WTC11 (cell line): Measurements from ENCODE around the gene ZNF266. TPM values are rescaled to one million over a fixed set of nuclear protein-coding genes. Genes with fewer than 3 reads are reported as not detected.

Source experiments
- ATAC-seq: fragments of 200-7000 bp; cut with Tn5 transposase; 2 replicates; pipeline ENCODE4 v1.10.0; 2021; ENCODE audit warnings: mild to moderate bottlenecking, moderate library complexity
- CTCF ChIA-PET: fragments of 300-600 bp; sonication (Branson Sonifier 250); formaldehyde crosslinking; loops from one replicate; lab custom pipeline; 2021; ENCODE audit warnings: antibody characterized with exemption; lab: Charles Lee
- POLR2A ChIA-PET: fragments of 350-600 bp; sonication (Branson Sonifier 250); formaldehyde crosslinking; loops from one replicate; lab custom pipeline; 2021; ENCODE audit warnings: antibody characterized with exemption; lab: Charles Lee
- DNase-seq: peaks from one replicate; pipeline ENCODE4 v3.0.0; 2021; ENCODE audit warnings: low spot score
- H3K27ac Mint-ChIP-seq: 2 replicates; pipeline ENCODE4 v1.8.0; 2021; ENCODE audit warnings: mixed read lengths
- H3K27me3 Mint-ChIP-seq: 2 replicates; pipeline ENCODE4 v1.8.0; 2021; ENCODE audit warnings: low read depth, mild to moderate bottlenecking, moderate library complexity, mixed read lengths
- H3K36me3 Mint-ChIP-seq: 2 replicates; pipeline ENCODE4 v1.8.0; 2021; ENCODE audit warnings: mixed read lengths
- H3K4me1 Mint-ChIP-seq: 2 replicates; pipeline ENCODE4 v1.8.0; 2022; ENCODE audit warnings: mixed read lengths
- H3K4me3 Mint-ChIP-seq: 2 replicates; pipeline ENCODE4 v1.8.0; 2021; ENCODE audit warnings: mild to moderate bottlenecking, moderate library complexity, mixed read lengths
- H3K9me3 Mint-ChIP-seq: 2 replicates; pipeline ENCODE4 v1.8.0; 2021; ENCODE audit warnings: mixed read lengths
- ATF1 ChIP-seq: sonication (generic); formaldehyde crosslinking; IDR thresholded peaks from 2 replicates; pipeline ENCODE4 v1.8.1; 2023; ENCODE audit warnings: mild to moderate bottlenecking, moderate library complexity, missing genetic modification reagents
- CREM ChIP-seq: sonication (generic); formaldehyde crosslinking; IDR thresholded peaks from 2 replicates; pipeline ENCODE4 v1.8.1; 2022; ENCODE audit warnings: mild to moderate bottlenecking, missing genetic modification reagents, moderate library complexity
- ELF4 ChIP-seq: sonication (generic); formaldehyde crosslinking; IDR thresholded peaks from 2 replicates; pipeline ENCODE4 v1.8.1; 2022; ENCODE audit warnings: low read depth, mild to moderate bottlenecking, moderate library complexity, missing genetic modification reagents
- ESRRA ChIP-seq: sonication (generic); formaldehyde crosslinking; IDR thresholded peaks from 2 replicates; pipeline ENCODE4 v1.8.1; 2022; ENCODE audit warnings: mild to moderate bottlenecking, missing genetic modification reagents, borderline replicate concordance
- FOXJ3 ChIP-seq: sonication (generic); formaldehyde crosslinking; IDR thresholded peaks from 2 replicates; pipeline ENCODE4 v1.9.0; 2021; ENCODE audit warnings: missing genetic modification reagents, mild to moderate bottlenecking, borderline replicate concordance
- GRHL2 ChIP-seq: fragments of 250-450 bp; sonication (Bioruptor Pico); IDR thresholded peaks from 2 replicates; pipeline ENCODE4 v1.8.0; 2022; ENCODE audit warnings: mild to moderate bottlenecking, moderate library complexity; ENCODE audit not compliant: insufficient replicate concordance, severe bottlenecking
- IRF2 ChIP-seq: sonication (generic); formaldehyde crosslinking; IDR thresholded peaks from 2 replicates; pipeline ENCODE4 v1.8.0; 2022; ENCODE audit warnings: low read depth, missing genetic modification reagents, borderline replicate concordance
- JAZF1 ChIP-seq: fragments of 250-450 bp; sonication (Bioruptor Pico); IDR thresholded peaks from 2 replicates; pipeline ENCODE4 v1.9.0; 2021; ENCODE audit warnings: moderate library complexity, mild to moderate bottlenecking, inconsistent platforms
- JUN ChIP-seq: sonication (generic); formaldehyde crosslinking; IDR thresholded peaks from 2 replicates; pipeline ENCODE4 v1.8.0; 2023; ENCODE audit warnings: mild to moderate bottlenecking, missing genetic modification reagents
- NFYB ChIP-seq: sonication (generic); formaldehyde crosslinking; conservative IDR thresholded peaks from 2 replicates; pipeline ENCODE4 v1.8.0; 2022; ENCODE audit warnings: low read depth, missing genetic modification reagents
- NR3C1 ChIP-seq: sonication (generic); formaldehyde crosslinking; conservative IDR thresholded peaks from 2 replicates; pipeline ENCODE4 v1.8.1; 2023; ENCODE audit warnings: low read depth, mild to moderate bottlenecking, missing genetic modification reagents
- TEAD1 ChIP-seq: sonication (generic); formaldehyde crosslinking; IDR thresholded peaks from 2 replicates; pipeline ENCODE4 v1.8.0; 2022; ENCODE audit warnings: mild to moderate bottlenecking, missing genetic modification reagents
- ZNF416 ChIP-seq: fragments of 250-450 bp; sonication (Bioruptor Pico); IDR thresholded peaks from 2 replicates; pipeline ENCODE4 v1.9.0; 2021; ENCODE audit warnings: mild to moderate bottlenecking, inconsistent platforms
- total RNA-seq: library from RNA; stranded (reverse); gene quantifications from 3 replicates; pipeline ENCODE4 v1.2.3, GENCODE V29; 2021
- TF ChIP-seq, protein P1 (sequence below): fragments of 200-600 bp; IDR thresholded peaks from 2 replicates; pipeline ENCODE4 v1.8.0; 2022; ENCODE audit warnings: antibody characterized with exemption
- TF ChIP-seq, protein P2 (sequence below): sonication (generic); formaldehyde crosslinking; IDR thresholded peaks from 2 replicates; pipeline ENCODE4 v1.8.1; 2022; ENCODE audit warnings: low read depth, missing genetic modification reagents, borderline replicate concordance
- TF ChIP-seq, protein P3 (sequence below): fragments of 250-450 bp; sonication (Bioruptor Pico); IDR thresholded peaks from 2 replicates; pipeline ENCODE4 v2.1.2; 2022; ENCODE audit warnings: mild to moderate bottlenecking, moderate library complexity
- TF ChIP-seq, protein P4 (sequence below): sonication (generic); formaldehyde crosslinking; IDR thresholded peaks from 2 replicates; pipeline ENCODE4 v1.8.0; 2022; ENCODE audit warnings: mild to moderate bottlenecking, missing genetic modification reagents
- TF ChIP-seq, protein P5 (sequence below): sonication (generic); formaldehyde crosslinking; IDR thresholded peaks from 2 replicates; pipeline ENCODE4 v1.8.1; 2023; ENCODE audit warnings: mild to moderate bottlenecking, missing genetic modification reagents, moderate library complexity
- TF ChIP-seq, protein P6 (sequence below): sonication (generic); formaldehyde crosslinking; IDR thresholded peaks from 2 replicates; pipeline ENCODE4 v1.8.1; 2022; ENCODE audit warnings: mild to moderate bottlenecking, moderate library complexity, missing genetic modification reagents
- TF ChIP-seq, protein P7 (sequence below): sonication (generic); formaldehyde crosslinking; IDR thresholded peaks from 2 replicates; pipeline ENCODE4 v1.8.0; 2022; ENCODE audit warnings: mild to moderate bottlenecking, missing genetic modification reagents

The ZNF266 gene
- total RNA-seq, 1 experiment from 2014 or later, result 19.4 TPM

DNA sequence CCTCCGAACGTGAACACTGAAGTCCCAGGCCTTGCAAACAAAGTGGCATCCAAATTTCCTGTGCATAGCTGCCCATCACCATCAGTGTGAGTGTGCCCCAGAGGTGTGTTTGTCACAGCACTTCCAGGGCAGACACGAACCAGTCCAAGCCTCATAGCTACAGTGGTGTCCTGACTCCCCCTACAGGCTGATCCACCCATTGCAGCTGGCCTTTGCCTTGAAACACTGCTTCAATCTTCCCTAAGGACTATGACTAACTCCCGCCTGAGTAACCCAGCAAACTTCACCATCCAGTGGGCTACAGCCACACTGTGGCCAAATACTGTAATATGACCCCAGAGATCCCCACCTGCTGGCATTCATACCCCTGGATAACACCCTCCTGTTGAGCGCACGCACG, 3.9 kb downstream of the ZNF266 start:
- no peaks in the 10 kb centered on the region for H3K9me3 Mint-ChIP-seq
- TF ChIP-seq, protein P1, sequence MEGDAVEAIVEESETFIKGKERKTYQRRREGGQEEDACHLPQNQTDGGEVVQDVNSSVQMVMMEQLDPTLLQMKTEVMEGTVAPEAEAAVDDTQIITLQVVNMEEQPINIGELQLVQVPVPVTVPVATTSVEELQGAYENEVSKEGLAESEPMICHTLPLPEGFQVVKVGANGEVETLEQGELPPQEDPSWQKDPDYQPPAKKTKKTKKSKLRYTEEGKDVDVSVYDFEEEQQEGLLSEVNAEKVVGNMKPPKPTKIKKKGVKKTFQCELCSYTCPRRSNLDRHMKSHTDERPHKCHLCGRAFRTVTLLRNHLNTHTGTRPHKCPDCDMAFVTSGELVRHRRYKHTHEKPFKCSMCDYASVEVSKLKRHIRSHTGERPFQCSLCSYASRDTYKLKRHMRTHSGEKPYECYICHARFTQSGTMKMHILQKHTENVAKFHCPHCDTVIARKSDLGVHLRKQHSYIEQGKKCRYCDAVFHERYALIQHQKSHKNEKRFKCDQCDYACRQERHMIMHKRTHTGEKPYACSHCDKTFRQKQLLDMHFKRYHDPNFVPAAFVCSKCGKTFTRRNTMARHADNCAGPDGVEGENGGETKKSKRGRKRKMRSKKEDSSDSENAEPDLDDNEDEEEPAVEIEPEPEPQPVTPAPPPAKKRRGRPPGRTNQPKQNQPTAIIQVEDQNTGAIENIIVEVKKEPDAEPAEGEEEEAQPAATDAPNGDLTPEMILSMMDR, result peak; percentile 84
- no peak for TF ChIP-seq TEAD1 (CRISPR knock-in tag)
- TF ChIP-seq, protein P2, sequence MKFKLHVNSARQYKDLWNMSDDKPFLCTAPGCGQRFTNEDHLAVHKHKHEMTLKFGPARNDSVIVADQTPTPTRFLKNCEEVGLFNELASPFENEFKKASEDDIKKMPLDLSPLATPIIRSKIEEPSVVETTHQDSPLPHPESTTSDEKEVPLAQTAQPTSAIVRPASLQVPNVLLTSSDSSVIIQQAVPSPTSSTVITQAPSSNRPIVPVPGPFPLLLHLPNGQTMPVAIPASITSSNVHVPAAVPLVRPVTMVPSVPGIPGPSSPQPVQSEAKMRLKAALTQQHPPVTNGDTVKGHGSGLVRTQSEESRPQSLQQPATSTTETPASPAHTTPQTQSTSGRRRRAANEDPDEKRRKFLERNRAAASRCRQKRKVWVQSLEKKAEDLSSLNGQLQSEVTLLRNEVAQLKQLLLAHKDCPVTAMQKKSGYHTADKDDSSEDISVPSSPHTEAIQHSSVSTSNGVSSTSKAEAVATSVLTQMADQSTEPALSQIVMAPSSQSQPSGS (CRISPR knock-in tag), result no peak
- TF ChIP-seq NFYB (CRISPR knock-in tag), result no peak
- ATAC-seq (peak; percentile 86), DNase-seq (peak; percentile 87)
- CTCF ChIA-PET, result interaction anchor here (0.6 to 1.9 kb wide), 9 partner anchors 9 to 296 kb away, joined by 3 to 11 read pairs (median 5); no protein-coding TSS in a partner anchor
- H3K4me3 Mint-ChIP-seq, result no peak overlapping the region
- peak overlapping the region; percentile 87; the same call in 1 of the 2 replicates for H3K27ac Mint-ChIP-seq
- peaks cover 15% of the 10 kb centered on the region for H3K4me1 Mint-ChIP-seq
- no peaks in the 10 kb centered on the region; the same call in 1 of the 2 replicates for H3K27me3 Mint-ChIP-seq
- peaks cover 16% of the 10 kb centered on the region for H3K36me3 Mint-ChIP-seq
- POLR2A ChIA-PET, result no interaction called here

DNA sequence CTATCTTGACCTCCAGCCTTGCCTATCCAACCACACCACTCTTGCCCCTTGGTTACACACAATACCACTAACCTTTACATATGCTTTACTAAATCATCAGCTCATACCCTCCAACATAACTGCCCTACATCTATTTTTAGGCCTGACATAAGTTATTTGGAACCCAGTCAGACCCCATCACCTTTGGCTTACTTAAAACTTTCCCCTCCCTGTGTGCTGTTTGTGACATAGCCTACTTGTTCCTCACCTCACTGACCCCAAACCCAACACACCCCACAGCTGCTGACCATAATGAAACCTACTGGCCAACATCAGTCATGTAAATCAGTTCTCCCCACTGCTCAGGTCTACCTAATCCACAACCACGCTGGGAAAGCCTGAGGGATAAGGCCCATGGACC, 4.9 kb downstream of the ZNF266 start:
- no peak overlapping the region for H3K27ac Mint-ChIP-seq
- H3K36me3 Mint-ChIP-seq, result peaks cover 16% of the 10 kb centered on the region
- DNase-seq (no peak), ATAC-seq (no peak)
- CTCF ChIA-PET, result interaction anchor here (1.6 to 1.9 kb wide), 3 partner anchors 14 to 225 kb away, joined by 4 to 11 read pairs (median 6); no protein-coding TSS in a partner anchor
- no peak overlapping the region for H3K4me3 Mint-ChIP-seq
- H3K27me3 Mint-ChIP-seq, result no peaks in the 10 kb centered on the region; the same call in 1 of the 2 replicates
- peaks cover 10% of the 10 kb centered on the region for H3K4me1 Mint-ChIP-seq
- POLR2A ChIA-PET, result no interaction called here
- no peak for TF ChIP-seq CREM (CRISPR knock-in tag)
- TF ChIP-seq, protein P2 (CRISPR knock-in tag), result no peak
- no peak for TF ChIP-seq ATF1 (CRISPR knock-in tag)
- TF ChIP-seq, protein P3, sequence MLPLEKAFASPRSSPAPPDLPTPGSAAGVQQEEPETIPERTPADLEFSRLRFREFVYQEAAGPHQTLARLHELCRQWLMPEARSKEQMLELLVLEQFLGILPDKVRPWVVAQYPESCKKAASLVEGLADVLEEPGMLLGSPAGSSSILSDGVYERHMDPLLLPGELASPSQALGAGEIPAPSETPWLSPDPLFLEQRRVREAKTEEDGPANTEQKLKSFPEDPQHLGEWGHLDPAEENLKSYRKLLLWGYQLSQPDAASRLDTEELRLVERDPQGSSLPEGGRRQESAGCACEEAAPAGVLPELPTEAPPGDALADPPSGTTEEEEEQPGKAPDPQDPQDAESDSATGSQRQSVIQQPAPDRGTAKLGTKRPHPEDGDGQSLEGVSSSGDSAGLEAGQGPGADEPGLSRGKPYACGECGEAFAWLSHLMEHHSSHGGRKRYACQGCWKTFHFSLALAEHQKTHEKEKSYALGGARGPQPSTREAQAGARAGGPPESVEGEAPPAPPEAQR (CRISPR knock-in tag), result no peak
- no peak for TF ChIP-seq ESRRA (CRISPR knock-in tag)
- no peak for TF ChIP-seq FOXJ3 (CRISPR knock-in tag)
- no peaks in the 10 kb centered on the region for H3K9me3 Mint-ChIP-seq

DNA sequence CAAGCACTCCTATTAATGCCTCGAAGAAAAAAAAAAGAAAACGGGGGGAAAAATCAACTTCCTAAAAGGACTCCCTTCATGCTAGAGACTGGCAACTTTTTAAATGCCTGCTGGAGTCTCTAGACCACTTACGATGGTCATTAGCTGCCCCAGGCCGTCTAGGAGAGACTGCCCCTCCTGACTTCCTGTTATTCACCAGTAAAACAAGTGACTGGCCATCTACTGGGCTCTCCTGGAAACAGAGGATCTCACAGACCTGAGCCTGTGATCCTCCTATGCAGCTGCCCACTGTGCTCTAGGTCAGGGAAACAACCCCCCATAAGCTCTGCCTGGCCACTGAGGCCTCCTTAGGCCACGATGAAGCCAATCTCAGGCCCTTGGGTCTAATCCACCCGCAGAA, 7.4 kb downstream of the ZNF266 start:
- peaks cover 14% of the 10 kb centered on the region for H3K36me3 Mint-ChIP-seq
- no peak overlapping the region for H3K27ac Mint-ChIP-seq
- no peak overlapping the region for H3K4me3 Mint-ChIP-seq
- DNase-seq (no peak), ATAC-seq (no peak)
- ChIA-PET POLR2A (interaction anchor here (0.5 kb wide), 1 partner anchor 68 kb away, joined by 3 read pairs; no protein-coding TSS in a partner anchor), CTCF (interaction anchor here (0.7 kb wide), 1 partner anchor 57 kb away, joined by 3 read pairs; no protein-coding TSS in a partner anchor)
- no peaks in the 10 kb centered on the region for H3K27me3 Mint-ChIP-seq
- peaks cover 5% of the 10 kb centered on the region for H3K4me1 Mint-ChIP-seq
- H3K9me3 Mint-ChIP-seq, result no peaks in the 10 kb centered on the region
- TF ChIP-seq JUN (CRISPR knock-in tag) (no peak), IRF2 (CRISPR knock-in tag) (no peak), ZNF416 (CRISPR knock-in tag) (no peak), ELF4 (CRISPR knock-in tag) (no peak), JAZF1 (CRISPR knock-in tag) (no peak), GRHL2 (no peak), NR3C1 (no peak)
- TF ChIP-seq, protein P4, sequence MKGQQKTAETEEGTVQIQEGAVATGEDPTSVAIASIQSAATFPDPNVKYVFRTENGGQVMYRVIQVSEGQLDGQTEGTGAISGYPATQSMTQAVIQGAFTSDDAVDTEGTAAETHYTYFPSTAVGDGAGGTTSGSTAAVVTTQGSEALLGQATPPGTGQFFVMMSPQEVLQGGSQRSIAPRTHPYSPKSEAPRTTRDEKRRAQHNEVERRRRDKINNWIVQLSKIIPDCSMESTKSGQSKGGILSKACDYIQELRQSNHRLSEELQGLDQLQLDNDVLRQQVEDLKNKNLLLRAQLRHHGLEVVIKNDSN (CRISPR knock-in tag), result no peak
- TF ChIP-seq, protein P5, sequence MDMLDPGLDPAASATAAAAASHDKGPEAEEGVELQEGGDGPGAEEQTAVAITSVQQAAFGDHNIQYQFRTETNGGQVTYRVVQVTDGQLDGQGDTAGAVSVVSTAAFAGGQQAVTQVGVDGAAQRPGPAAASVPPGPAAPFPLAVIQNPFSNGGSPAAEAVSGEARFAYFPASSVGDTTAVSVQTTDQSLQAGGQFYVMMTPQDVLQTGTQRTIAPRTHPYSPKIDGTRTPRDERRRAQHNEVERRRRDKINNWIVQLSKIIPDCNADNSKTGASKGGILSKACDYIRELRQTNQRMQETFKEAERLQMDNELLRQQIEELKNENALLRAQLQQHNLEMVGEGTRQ (CRISPR knock-in tag), result no peak
- TF ChIP-seq, protein P6, sequence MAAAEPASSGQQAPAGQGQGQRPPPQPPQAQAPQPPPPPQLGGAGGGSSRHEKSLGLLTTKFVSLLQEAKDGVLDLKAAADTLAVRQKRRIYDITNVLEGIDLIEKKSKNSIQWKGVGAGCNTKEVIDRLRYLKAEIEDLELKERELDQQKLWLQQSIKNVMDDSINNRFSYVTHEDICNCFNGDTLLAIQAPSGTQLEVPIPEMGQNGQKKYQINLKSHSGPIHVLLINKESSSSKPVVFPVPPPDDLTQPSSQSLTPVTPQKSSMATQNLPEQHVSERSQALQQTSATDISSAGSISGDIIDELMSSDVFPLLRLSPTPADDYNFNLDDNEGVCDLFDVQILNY (CRISPR knock-in tag), result no peak
- TF ChIP-seq, protein P7, sequence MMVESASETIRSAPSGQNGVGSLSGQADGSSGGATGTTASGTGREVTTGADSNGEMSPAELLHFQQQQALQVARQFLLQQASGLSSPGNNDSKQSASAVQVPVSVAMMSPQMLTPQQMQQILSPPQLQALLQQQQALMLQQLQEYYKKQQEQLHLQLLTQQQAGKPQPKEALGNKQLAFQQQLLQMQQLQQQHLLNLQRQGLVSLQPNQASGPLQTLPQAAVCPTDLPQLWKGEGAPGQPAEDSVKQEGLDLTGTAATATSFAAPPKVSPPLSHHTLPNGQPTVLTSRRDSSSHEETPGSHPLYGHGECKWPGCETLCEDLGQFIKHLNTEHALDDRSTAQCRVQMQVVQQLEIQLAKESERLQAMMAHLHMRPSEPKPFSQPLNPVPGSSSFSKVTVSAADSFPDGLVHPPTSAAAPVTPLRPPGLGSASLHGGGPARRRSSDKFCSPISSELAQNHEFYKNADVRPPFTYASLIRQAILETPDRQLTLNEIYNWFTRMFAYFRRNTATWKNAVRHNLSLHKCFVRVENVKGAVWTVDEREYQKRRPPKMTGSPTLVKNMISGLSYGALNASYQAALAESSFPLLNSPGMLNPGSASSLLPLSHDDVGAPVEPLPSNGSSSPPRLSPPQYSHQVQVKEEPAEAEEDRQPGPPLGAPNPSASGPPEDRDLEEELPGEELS (CRISPR knock-in tag), result no peak
